Measurements from ENCODE around the gene TRAPPC5. TPM values are rescaled to one million over a fixed set of nuclear protein-coding genes. Genes with fewer than 3 reads are reported as not detected.

The TRAPPC5 gene
- 110 and 158 TPM in 2 replicates for total RNA-seq

DNA sequence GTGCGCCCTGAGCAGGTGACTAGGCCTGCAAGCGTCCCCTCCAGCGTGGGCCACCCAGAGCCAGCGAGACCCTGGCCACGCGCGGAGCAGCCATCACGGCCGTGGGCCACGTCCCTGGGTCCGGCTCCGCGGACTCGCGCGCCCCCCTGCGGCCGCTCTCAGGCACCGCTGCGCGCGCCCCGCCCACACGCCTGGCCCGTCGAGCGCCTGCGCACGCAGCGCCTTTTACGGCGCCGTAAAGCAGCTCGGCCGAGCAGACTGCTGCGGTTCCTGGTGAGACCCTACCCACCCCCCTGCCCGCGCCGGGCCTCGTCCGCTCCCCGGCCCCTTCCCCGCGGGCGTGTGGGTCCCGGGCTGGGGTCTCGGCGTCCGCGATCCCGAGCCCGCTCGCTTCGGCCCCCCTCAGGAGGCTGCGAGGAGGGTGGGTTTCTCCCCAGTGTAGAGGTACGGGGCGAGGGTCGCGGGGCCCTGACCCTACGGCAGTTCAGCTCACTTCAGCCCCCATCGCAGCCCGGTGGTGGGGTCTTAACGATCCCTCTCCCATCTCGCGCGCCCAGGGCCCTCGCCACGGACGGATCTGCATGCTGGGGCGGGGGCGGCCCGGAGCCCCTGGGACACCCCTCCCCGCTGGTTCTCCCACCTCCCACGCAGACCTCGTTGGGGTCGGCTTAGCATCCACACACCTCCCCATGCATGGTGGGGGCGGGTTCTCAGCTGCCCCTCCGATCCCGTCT lies at the start of gene TRAPPC5:
TSS of gene TRAPPC5 (plus strand) at position 228 of the 734 bp plus-strand sequence. CDS start 1,421 bp downstream, outside the sequence.
- TF ChIP-seq, protein P1, sequence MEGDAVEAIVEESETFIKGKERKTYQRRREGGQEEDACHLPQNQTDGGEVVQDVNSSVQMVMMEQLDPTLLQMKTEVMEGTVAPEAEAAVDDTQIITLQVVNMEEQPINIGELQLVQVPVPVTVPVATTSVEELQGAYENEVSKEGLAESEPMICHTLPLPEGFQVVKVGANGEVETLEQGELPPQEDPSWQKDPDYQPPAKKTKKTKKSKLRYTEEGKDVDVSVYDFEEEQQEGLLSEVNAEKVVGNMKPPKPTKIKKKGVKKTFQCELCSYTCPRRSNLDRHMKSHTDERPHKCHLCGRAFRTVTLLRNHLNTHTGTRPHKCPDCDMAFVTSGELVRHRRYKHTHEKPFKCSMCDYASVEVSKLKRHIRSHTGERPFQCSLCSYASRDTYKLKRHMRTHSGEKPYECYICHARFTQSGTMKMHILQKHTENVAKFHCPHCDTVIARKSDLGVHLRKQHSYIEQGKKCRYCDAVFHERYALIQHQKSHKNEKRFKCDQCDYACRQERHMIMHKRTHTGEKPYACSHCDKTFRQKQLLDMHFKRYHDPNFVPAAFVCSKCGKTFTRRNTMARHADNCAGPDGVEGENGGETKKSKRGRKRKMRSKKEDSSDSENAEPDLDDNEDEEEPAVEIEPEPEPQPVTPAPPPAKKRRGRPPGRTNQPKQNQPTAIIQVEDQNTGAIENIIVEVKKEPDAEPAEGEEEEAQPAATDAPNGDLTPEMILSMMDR (conservative IDR thresholded peaks at IDR 0.05; ENCODE audit: low read depth, low read length): peak; percentile 71
- no peak for DNase-seq (ENCODE audit: low read depth)
- peak within 1 kb of the TSS; percentile 100 for H3K4me3 ChIP-seq (ENCODE audit: low read depth, low read length)

DNA sequence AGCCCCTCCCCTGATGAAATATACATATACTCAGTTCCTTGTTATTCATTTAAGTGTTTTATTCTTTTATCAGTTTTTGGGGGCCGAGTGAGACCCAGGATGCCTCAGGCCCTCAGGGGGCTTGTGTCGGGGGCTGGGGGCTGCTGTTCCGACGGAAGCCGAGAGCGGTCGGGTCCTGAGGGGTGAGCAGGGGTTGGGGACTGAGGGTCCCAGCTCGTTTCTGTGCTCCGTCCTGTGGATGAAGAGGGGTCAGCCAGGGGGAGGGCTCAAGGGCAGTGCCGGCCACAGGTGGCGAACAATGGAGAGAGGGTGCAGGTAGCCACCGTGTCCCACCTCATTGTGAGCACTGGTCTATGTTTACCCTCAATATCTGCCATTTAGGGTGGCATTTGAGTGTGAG lies 49.1 kb upstream of the TRAPPC5 start:
- TF ChIP-seq, protein P1 (conservative IDR thresholded peaks at IDR 0.05; ENCODE audit: low read depth, low read length): no peak

DNA sequence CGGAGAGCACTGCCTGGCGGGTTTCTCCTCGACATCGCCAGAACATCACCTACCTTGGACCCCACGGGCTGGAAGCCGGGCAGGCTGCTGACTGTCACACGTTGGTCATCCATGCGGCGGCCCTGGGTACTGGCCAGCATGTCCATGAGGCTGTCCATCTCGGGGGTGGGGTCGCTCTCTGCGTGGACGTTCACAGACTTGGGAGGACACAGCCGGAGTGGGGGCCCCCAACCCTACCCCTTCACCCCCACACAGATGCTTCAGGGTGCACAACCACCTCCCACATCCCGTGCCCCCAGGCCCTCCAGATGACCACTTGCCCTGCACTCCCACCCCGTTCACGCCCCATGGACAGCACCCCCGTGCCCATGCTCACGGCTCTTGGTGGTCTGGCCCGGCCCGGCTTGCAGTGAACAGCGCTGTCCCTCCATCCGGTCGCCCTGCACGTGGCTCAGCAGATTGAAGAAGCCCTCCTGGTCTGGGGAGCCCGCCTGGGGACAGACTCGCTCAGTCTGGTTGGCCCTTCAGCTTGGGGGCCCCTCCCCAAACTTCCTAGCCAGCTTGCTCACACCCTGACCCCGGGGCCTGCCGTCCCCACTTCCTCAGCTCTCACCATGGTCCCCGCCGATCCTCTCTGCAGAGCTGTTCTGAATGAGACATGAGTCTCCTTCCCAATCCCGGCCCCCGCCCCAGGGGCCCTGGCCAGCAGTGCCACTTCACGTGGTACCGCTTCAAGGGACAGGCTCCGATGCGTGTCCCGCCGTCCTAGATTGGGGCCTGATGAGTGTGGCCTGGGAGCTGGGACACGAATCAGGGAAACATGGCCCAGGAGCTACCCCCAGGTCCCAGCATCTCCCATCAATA lies 48.1 kb upstream of the TRAPPC5 start:
- DNase-seq (ENCODE audit: low read depth): no peak
- no peak overlapping the region for H3K4me3 ChIP-seq (ENCODE audit: low read depth, low read length)
- TF ChIP-seq, protein P1 (conservative IDR thresholded peaks at IDR 0.05; ENCODE audit: low read depth, low read length): no peak

More for the DNA sequence above, 49.1 kb upstream of the TRAPPC5 start:
- no peak for DNase-seq (ENCODE audit: low read depth)
- H3K4me3 ChIP-seq (ENCODE audit: low read depth, low read length): no peak overlapping the region

DNA sequence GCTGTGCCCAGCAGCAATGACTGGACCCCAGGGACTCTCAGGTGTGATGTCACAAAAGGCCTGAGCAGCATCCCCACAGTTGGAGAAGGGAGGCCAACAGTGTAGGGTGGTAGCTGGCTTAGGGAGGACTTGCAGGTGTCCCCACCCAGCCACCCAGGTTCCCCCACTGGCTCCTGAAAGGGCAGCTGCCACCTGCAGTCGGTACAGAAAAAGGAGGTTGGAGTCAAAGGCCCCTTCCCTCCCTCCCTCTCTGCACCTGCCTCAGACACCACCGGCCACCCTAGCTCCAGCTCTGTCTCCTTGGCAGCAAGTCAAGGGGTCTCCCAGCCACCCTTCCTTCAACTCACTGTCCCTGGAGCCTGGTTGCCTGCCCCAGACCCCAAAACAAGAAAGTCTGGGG lies 46.9 kb upstream of the TRAPPC5 start, which contains the start of gene PCP2:
TSS of gene PCP2 (minus strand) at position 22 of the 400 bp plus-strand sequence. CDS start 262 bp downstream, outside the sequence.
- DNase-seq (ENCODE audit: low read depth): no peak
- H3K4me3 ChIP-seq (ENCODE audit: low read depth, low read length): no peak within 1 kb of the TSS
- TF ChIP-seq, protein P1 (conservative IDR thresholded peaks at IDR 0.05; ENCODE audit: low read depth, low read length): no peak

DNA sequence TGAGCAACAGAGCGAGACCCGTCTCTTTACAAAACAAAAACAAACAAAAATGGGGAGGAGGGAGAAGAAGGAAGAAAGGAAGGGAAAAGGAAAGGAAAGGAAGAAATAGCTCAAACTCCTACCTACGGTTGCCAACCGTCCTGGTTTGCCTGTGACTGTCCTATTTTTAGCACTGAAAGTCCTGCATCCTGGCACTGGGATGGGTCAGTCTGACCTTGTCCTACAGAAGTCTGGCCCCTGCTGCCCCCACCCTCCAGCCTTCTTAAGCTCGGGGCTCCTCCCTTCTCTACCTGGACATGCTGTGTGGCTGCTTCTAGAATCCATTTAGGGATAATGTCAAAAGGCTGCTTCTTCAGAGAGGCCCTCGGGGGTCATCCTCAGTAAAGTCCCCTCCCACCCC lies 45.0 kb upstream of the TRAPPC5 start:
- DNase-seq (ENCODE audit: low read depth): no peak
- H3K4me3 ChIP-seq (ENCODE audit: low read depth, low read length): no peak overlapping the region
- TF ChIP-seq, protein P1 (conservative IDR thresholded peaks at IDR 0.05; ENCODE audit: low read depth, low read length): no peak

DNA sequence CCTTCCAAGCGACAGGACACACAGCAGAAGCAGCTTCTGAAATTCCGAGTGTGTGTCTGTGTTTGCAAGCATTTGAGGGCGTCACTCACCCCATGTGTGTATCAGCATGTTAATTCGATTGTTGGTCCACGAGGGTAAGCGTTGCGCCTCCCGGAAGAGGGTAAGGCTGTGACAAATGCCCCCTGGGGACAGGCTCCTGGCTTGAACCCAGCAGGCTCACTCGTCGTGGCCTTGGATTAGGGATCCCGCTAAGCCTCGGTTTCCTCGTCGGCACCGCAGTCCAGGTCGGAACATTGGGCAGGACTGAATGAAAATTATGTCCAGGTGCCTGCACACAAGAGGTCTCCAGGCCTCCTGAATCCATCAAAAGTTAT lies 44.3 kb upstream of the TRAPPC5 start:
- TF ChIP-seq, protein P1 (conservative IDR thresholded peaks at IDR 0.05; ENCODE audit: low read depth, low read length): no peak
- H3K4me3 ChIP-seq (ENCODE audit: low read depth, low read length): peak overlapping the region; percentile 96
- no peak for DNase-seq (ENCODE audit: low read depth)
